ENCODE results near the gene AMT.
"Not testable (repeated sequence)": the region's sequence is repeated elsewhere in the genome, so short reads cannot be mapped to it uniquely, and the experiment has no call there.

AMT gene

DNA sequence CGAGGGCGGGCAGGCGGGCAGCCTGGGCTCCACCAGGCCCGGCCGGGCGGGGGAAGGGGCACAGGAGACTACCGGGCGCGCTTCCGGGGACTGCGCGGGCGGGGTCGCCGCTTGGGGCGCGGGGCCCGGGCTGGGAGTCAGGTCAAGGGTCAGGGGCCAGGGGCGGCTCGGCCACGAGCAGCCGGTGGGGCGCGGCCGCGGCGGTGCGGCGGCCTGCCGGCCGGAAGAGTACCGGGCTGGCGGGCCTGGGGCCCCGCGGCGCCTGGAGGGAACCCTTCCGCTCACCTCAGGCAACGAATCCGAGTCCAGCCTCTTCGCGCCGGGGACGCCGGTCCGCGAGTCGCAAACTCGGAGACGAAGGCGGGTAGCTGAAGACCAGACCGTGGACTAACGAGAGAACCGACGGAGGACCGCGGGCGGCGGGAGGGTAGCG is 10.7 kb downstream of the AMT start:
- DNase-seq (ENCODE audit: low spot score) = no peak
- TF ChIP-seq, protein P1, sequence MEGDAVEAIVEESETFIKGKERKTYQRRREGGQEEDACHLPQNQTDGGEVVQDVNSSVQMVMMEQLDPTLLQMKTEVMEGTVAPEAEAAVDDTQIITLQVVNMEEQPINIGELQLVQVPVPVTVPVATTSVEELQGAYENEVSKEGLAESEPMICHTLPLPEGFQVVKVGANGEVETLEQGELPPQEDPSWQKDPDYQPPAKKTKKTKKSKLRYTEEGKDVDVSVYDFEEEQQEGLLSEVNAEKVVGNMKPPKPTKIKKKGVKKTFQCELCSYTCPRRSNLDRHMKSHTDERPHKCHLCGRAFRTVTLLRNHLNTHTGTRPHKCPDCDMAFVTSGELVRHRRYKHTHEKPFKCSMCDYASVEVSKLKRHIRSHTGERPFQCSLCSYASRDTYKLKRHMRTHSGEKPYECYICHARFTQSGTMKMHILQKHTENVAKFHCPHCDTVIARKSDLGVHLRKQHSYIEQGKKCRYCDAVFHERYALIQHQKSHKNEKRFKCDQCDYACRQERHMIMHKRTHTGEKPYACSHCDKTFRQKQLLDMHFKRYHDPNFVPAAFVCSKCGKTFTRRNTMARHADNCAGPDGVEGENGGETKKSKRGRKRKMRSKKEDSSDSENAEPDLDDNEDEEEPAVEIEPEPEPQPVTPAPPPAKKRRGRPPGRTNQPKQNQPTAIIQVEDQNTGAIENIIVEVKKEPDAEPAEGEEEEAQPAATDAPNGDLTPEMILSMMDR (IDR thresholded peaks at IDR 0.05; ENCODE audit: extremely low read depth, missing control alignments) = no peak

DNA sequence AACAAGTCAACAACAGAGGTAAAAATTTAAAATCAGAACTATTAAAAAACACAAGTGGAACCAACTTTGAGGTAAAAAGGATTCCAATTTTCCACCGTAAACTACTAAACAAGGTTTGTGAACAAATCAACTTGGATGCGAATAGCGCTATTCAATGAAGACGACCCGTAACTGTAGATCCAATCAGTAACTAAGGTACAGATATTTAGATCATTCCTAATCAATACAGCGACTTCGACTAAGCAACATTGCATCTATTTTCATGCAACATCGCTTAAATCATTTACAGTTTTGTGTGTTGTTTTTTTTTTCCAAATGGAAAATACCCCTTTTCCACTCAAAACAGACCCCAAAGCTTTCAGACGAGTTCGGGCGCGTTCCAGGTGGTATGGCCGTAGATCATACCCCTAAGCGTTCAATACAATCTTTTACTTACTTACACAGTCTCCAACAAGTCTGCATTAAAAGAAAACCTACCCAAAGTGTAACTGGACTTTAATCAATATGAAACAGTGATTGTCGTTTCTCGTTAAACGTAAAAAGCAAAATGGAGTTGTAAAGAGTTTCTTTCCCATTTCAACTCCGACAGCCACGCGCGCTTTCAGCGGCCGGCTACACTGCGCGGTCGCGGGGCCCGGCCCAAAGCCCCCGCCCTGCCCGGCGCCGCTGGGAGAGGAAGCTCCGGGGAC is 11.3 kb downstream of the AMT start:
- no peak for DNase-seq (ENCODE audit: low spot score)
- TF ChIP-seq, protein P1 (IDR thresholded peaks at IDR 0.05; ENCODE audit: extremely low read depth, missing control alignments) = no peak

DNA sequence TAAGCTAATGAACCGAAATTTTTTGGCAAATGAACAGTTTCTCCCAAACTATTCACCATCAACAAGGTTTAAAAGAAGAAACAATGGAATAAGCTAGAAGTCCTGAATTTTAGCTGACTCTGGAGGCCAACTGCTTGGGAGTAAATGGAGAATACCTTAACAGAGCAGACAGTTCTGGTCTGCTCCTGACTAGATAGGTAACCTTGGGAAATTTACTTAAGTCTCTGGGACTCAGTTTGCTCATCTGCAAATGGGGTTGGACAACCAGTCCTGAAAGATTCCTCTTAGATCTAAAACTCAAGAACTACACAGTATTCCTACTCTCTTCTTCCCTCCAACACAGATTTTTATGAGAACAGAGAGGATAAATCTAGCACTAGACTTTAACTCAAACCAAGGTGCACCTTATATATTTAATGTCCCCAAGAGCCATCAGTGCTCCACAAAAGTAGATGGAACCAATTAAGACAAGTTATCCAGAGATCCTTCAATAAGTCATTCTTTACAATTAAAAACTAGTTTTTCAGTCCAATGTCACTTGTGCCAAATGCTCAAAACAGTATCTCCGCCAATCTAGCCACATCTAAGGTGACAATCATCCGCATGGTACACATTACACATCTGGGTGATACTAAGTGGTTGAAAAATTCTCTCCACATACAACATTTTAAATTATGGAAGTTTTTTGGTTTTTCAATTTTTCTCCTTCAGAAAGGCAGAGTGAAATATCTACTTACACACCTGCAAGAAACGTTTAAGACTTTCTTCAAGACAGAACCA is 12.0 kb downstream of the AMT start:
- no peak for DNase-seq (ENCODE audit: low spot score)
- TF ChIP-seq, protein P1 (IDR thresholded peaks at IDR 0.05; ENCODE audit: extremely low read depth, missing control alignments) = no peak

DNA sequence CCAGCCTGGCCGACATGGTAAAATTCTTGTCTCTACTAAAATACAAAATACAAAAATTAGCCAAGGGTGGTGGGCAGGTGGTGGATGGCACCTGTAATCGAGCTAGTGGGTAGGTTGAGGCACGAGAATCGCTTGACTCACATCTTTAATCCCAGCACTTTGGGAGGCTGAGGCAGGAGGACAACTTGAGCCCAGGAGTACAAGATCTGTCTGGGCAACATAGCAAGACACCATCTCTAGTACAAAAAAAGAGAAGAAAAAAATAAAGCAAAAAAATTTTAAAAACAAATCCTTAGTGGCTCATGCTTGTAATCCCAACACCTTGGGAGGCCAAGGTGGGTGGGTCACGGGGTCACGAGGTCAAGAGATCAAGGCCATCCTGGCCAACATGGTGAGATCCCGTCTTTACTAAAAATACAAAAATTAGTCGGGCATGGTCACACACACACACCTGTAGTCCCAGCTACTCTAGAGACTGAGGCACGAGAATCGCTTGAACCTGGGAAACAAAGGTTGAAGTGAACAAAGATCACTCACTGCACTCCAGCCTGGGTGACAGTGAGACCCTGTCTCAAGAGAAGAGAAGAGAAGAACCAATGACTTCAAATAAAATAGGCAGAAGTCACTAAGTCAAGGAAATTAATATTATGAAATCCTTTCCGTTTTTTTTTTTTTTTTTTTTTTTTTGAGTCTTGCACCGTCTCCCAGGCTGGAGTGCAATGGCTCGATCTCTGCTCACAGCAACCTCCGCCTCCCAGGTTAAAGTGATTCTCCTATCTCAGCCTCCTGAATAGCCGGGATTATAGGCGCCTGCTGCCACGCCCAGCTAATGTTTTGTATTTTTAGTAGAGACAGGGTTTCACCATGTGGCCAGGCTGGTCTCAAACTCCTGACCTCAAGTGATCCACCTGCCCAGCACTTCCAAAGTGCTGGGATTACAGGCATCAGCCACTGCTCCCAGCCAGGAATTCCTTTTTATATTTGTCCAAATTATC is 15.4 kb downstream of the AMT start:
- DNase-seq (ENCODE audit: low spot score) = no peak
- TF ChIP-seq, protein P1 (IDR thresholded peaks at IDR 0.05; ENCODE audit: extremely low read depth, missing control alignments) = no peak

DNA sequence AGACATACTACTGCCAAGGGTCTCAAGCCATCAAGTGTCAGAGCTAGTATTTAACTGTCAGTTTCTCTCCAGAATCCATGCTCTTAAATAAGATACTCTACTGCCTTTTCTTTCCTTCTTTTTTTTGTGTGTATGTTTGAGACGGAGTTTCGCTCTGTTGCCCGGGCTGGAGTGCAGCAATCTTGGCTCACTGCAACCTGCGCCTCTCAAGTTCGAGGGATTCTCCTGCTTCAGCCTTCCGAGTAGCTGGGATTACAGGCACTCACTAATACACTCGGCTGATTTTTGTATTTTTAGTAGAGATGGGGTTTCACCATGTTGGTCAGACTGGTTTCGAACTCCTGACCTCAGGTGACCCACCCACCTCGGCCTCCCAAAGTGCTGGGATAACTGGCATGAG is 16.7 kb downstream of the AMT start:
- not testable (repeated sequence) for DNase-seq (ENCODE audit: low spot score)

DNA sequence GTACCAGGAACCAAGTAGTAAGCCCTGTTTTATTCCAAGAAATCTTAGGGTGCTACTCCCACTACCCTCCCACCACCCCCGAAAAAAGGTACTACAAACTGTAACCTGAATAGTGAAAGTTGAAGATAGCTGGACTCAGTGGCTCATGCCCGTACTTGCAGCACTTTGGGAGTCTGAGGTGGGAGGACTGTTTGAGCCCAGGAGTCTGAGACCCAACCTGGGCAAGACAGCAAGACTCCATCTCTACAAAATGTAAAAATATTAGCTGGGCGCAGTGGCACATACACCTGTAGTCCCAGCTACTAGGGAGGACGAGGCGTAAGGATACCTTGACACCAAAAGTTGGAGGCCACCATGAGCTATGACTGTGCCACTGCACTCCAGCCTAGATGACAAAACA is 18.4 kb downstream of the AMT start:
- TF ChIP-seq, protein P1 (IDR thresholded peaks at IDR 0.05; ENCODE audit: extremely low read depth, missing control alignments) = no peak
- no peak for DNase-seq (ENCODE audit: low spot score)

DNA sequence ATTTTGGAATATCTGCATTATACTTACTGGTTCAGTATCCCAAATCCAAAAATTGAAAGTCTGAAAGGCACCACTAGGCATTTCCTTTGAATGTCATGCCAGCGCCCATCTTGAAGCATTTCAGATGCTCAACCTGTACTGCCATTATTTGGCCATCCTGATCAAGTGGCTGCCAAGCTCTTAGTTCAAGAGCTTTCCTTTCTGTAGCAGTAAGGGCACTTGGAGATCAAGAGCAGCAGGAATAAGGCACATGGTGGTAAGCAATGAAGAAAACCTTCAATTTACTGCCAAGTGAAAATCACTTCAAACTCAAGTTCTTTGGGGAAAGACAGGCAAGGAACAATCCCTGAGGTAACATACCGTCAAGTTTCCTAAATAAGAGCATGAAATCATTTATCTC is 20.5 kb downstream of the AMT start:
- no peak for DNase-seq (ENCODE audit: low spot score)
- TF ChIP-seq, protein P1 (IDR thresholded peaks at IDR 0.05; ENCODE audit: extremely low read depth, missing control alignments) = no peak

Measured in GM20000 (cell line).